HCEC 1CT (cell line): Measurements from ENCODE around the gene IFITM1.

Source experiments
- DNase-seq: peaks from one replicate; pipeline ENCODE4 v3.0.0-alpha.2; 2017

The IFITM1 gene

GRCh38 chr11:313787-314553 is at the start of gene IFITM1:
Gene IFITM1 (plus strand): TSS chr11:314040. CDS start chr11:314171, 131 bp downstream.
- peak; percentile 70 for DNase-seq

GRCh38 chr11:266676-267439 is 47.0 kb upstream of the IFITM1 start:
- DNase-seq: no peak

GRCh38 chr11:267491-267994 is 46.3 kb upstream of the IFITM1 start:
- no peak for DNase-seq

- peak; percentile 64 for DNase-seq
These were observed 45.1 kb upstream of the IFITM1 start for GRCh38 chr11:268716-269145.

GRCh38 chr11:269146-269890 is 44.5 kb upstream of the IFITM1 start:
- DNase-seq: no peak

- no peak for DNase-seq
These were observed 43.2 kb upstream of the IFITM1 start for GRCh38 chr11:270451-271318.

- no peak for DNase-seq
These were observed 42.5 kb upstream of the IFITM1 start for GRCh38 chr11:271319-271715.

- DNase-seq: no peak
These were observed 41.5 kb upstream of the IFITM1 start for GRCh38 chr11:272195-272930.

- DNase-seq: no peak
These were observed 41.0 kb upstream of the IFITM1 start for GRCh38 chr11:272931-273198.

- DNase-seq: no peak
These were observed 37.6 kb upstream of the IFITM1 start for GRCh38 chr11:276219-276618.

- no peak for DNase-seq
These were observed 35.6 kb upstream of the IFITM1 start, which contains the start of gene NLRP6 for GRCh38 chr11:278001-278951. Gene NLRP6 (plus strand): TSS chr11:278407. CDS start chr11:278570, 163 bp downstream.

GRCh38 chr11:279040-279965 is 34.5 kb upstream of the IFITM1 start:
- no peak for DNase-seq

- no peak for DNase-seq
These were observed 33.7 kb upstream of the IFITM1 start for GRCh38 chr11:279966-280705.

- no peak for DNase-seq
These were observed 32.9 kb upstream of the IFITM1 start for GRCh38 chr11:280706-281485.

GRCh38 chr11:281486-282161 is 32.2 kb upstream of the IFITM1 start:
- DNase-seq: no peak

- no peak for DNase-seq
These were observed 31.7 kb upstream of the IFITM1 start for GRCh38 chr11:282171-282570.
